ENCODE results near the gene GLCCI1.

GRCh38 chr7:7984424-7984823, 15.8 kb downstream of the GLCCI1 start:
- TF ChIP-seq CTCF (IDR thresholded peaks at IDR 0.05; ENCODE audit: extremely low read depth in 1 of 2, insufficient read depth in 1 of 2, low read depth in 1 of 2, low read length in 2 of 2) (no peak), POLR2A (IDR thresholded peaks at IDR 0.05; ENCODE audit: low read depth, low read length) (no peak), EZH2 (IDR thresholded peaks at IDR 0.05; ENCODE audit: borderline replicate concordance, low read depth, low read length, severe bottlenecking) (no peak), MAX (IDR thresholded peaks at IDR 0.05; ENCODE audit: insufficient read depth, insufficient read length) (no peak), POLR2AphosphoS5 (IDR thresholded peaks at IDR 0.05; ENCODE audit: insufficient read depth, low read depth, low read length) (no peak), FOS (IDR thresholded peaks at IDR 0.05; ENCODE audit: borderline replicate concordance, insufficient read depth, low read length) (no peak), JUN (IDR thresholded peaks at IDR 0.05; ENCODE audit: borderline replicate concordance, insufficient read depth, insufficient read length, low read depth) (no peak)
